Activated B cell treated with CpG ODN at 0.5 μM for 24 hours (primary cell): ENCODE data around the gene TMA7B. TPM values are rescaled to one million over a fixed set of nuclear protein-coding genes. Genes with fewer than 3 reads are reported as not detected.

Source experiments
- ATAC-seq: fragments of 200-7000 bp; cut with Tn5 transposase; one replicate; pipeline ENCODE4 v1.10.0; 2021; ENCODE audit warnings: low read depth, mild to moderate bottlenecking, moderate library complexity
- CTCF ChIA-PET: fragments of 350-600 bp; sonication (Branson Sonifier 250); formaldehyde crosslinking; loops from one replicate; lab custom pipeline; 2021; ENCODE audit warnings: antibody characterized with exemption; lab: Charles Lee
- POLR2A ChIA-PET: fragments of 350-600 bp; sonication (Branson Sonifier 250); formaldehyde crosslinking; loops from one replicate; lab custom pipeline; 2021; ENCODE audit warnings: antibody characterized with exemption; lab: Charles Lee
- DNase-seq: peaks from one replicate; pipeline ENCODE4 v3.0.0; 2022
- H3K27ac Mint-ChIP-seq: one replicate; pipeline ENCODE4 v1.8.0; 2020; ENCODE audit warnings: mixed read lengths
- H3K27me3 Mint-ChIP-seq: one replicate; pipeline ENCODE4 v1.8.0; 2021; ENCODE audit warnings: mixed read lengths
- H3K36me3 Mint-ChIP-seq: one replicate; pipeline ENCODE4 v1.8.0; 2021; ENCODE audit warnings: low read depth, mixed read lengths
- H3K4me1 Mint-ChIP-seq: one replicate; pipeline ENCODE4 v1.8.0; 2021; ENCODE audit warnings: mixed read lengths
- H3K4me3 Mint-ChIP-seq: one replicate; pipeline ENCODE4 v1.8.0; 2020; ENCODE audit warnings: mild to moderate bottlenecking, mixed read lengths
- H3K9me3 Mint-ChIP-seq: one replicate; pipeline ENCODE4 v1.8.0; 2020; ENCODE audit warnings: mixed read lengths
- CTCF ChIP-seq: fragments of 200-600 bp; IDR thresholded peaks from one replicate; pipeline ENCODE4 v1.8.0; 2022; ENCODE audit warnings: antibody characterized with exemption, mild to moderate bottlenecking
- intact Hi-C: fragments of 100-400 bp; cut with micrococcal nuclease; formaldehyde crosslinking; loops from one replicate; pipeline ENCODE4 v1.15.1; 2024
- total RNA-seq: library from RNA; stranded (reverse); gene quantifications from 2 replicates; pipeline ENCODE4 v1.2.3, GENCODE V29; 2022

TMA7B gene
- total RNA-seq, 1 donor from 2014 or later = 0.58 TPM

DNA sequence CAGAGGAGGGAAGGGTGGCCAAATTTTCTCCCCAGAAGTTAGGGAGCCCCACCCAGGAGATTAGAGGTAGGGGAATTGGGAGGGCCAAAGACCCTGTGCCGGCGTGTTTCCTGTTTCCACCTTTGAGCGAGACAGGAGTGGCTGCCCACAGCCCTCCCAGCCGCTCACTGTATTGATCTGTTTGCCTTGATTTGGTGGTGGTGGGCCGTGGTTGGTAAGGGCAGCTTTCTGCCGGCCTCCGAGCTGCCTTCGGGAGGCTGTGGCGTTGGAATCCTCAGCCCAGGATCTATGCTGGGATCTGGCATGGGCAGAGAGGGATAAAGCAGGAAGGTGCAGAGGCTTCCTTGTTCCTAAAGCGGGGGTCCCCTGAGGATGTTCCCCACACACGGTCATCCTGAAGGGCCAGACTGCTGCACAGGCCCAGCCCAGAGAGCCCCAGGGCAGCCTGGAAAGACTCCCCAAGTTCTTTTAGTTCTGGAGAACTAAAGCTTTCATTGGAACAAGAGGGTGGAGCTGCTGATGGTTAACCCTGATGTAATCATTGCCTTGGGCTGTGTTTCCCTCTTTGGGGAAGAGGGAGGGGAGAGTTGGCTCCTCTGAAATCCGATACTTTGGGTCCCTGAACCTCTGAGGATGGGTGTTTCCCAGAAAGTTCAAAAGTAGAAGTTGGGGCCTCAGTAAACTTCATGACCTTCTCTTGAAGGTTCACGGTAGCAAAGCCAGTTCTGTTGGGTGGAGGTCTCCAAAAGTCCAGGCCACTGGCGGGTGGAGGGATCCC is 41.8 kb downstream of the TMA7B start:
- Mint-ChIP-seq H3K4me3 (no peak overlapping the region), H3K9me3 (no peaks in the 10 kb centered on the region), H3K27ac (no peak overlapping the region), H3K4me1 (no peaks in the 10 kb centered on the region), H3K36me3 (no peaks in the 10 kb centered on the region), H3K27me3 (peaks cover 25% of the 10 kb centered on the region)
- TF ChIP-seq CTCF = no peak
- no peak for ATAC-seq
- no peak for DNase-seq
- ChIA-PET CTCF (interaction anchor here (2.0 kb wide), 1 partner anchor 23 kb away, joined by 7 read pairs; no protein-coding TSS in a partner anchor), POLR2A (interaction anchor here (0.6 kb wide), 1 partner anchor 449 kb away, joined by 6 read pairs; no protein-coding TSS in a partner anchor)
- intact Hi-C loops = no loop called here

GRCh38 chr22:40002935-40003715 is 42.9 kb downstream of the TMA7B start:
- Mint-ChIP-seq H3K27ac (no peak overlapping the region), H3K9me3 (no peaks in the 10 kb centered on the region), H3K36me3 (no peaks in the 10 kb centered on the region), H3K4me1 (no peaks in the 10 kb centered on the region), H3K27me3 (peaks cover 22% of the 10 kb centered on the region), H3K4me3 (no peak overlapping the region)
- CTCF ChIA-PET = no interaction called here
- no peak for ATAC-seq
- intact Hi-C loops = no loop called here
- POLR2A ChIA-PET = no interaction called here
- TF ChIP-seq CTCF = no peak
- no peak for DNase-seq

- intact Hi-C loops = no loop called here
- Mint-ChIP-seq H3K27ac (no peak overlapping the region), H3K27me3 (peaks cover 31% of the 10 kb centered on the region), H3K4me1 (no peaks in the 10 kb centered on the region), H3K4me3 (no peak overlapping the region), H3K9me3 (no peaks in the 10 kb centered on the region), H3K36me3 (no peaks in the 10 kb centered on the region)
- DNase-seq (no peak), ATAC-seq (no peak)
- no peak for TF ChIP-seq CTCF
- ChIA-PET CTCF (no interaction called here), POLR2A (no interaction called here)
These were observed 44.6 kb downstream of the TMA7B start for GRCh38 chr22:40004836-40005235.

DNA sequence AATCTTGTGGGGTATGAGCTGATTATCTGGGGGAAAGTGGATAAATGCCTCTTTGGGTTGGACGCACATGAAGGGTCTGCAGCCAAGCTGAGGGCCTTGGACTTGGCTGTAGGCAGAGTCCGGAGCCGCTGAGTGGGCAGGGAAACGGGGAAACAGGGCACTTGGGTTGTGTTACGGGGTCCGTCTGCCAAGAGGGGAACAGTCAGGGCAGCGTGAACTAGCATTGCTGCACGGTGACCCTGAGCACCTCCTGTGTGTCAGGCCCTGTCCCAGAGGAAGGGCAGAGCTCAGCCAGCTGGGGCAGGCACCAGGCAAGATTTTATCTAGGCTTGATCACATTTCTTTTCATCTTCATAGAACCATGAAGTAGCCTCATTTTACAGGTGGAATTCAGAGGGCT is 46.4 kb downstream of the TMA7B start:
- Mint-ChIP-seq H3K36me3 (no peaks in the 10 kb centered on the region), H3K27me3 (peaks cover 41% of the 10 kb centered on the region), H3K27ac (no peak overlapping the region), H3K9me3 (no peaks in the 10 kb centered on the region), H3K4me3 (no peak overlapping the region), H3K4me1 (no peaks in the 10 kb centered on the region)
- intact Hi-C loops = no loop called here
- ChIA-PET CTCF (no interaction called here), POLR2A (no interaction called here)
- no peak for TF ChIP-seq CTCF
- ATAC-seq (no peak), DNase-seq (no peak)
